Measurements from ENCODE around the gene RPS6KC1.
"Not testable (repeated sequence)": the region's sequence is repeated elsewhere in the genome, so short reads cannot be mapped to it uniquely, and the experiment has no call there.

Gene RPS6KC1

DNA sequence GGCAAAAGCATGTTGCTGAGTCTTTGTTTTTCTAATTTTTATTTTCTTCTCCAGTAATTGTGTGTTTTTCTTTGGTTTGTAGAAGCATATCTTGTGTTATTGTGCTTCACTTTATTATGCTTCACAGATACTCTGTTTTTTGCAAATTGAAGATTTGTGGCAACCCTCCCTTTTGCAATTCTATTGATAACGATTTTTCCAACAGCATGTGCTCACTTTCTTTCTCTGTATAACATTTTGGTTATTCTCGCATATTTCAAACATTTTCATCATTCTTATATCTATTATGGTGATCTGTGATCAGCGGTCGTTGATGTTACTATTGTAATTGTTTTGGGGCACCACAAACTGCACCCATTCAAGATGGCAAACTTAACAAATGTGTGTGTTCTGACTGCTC, 31.6 kb upstream of the RPS6KC1 start:
- DNase-seq (ENCODE audit: extremely low read depth, low read depth): no peak
- TF ChIP-seq, protein P1, sequence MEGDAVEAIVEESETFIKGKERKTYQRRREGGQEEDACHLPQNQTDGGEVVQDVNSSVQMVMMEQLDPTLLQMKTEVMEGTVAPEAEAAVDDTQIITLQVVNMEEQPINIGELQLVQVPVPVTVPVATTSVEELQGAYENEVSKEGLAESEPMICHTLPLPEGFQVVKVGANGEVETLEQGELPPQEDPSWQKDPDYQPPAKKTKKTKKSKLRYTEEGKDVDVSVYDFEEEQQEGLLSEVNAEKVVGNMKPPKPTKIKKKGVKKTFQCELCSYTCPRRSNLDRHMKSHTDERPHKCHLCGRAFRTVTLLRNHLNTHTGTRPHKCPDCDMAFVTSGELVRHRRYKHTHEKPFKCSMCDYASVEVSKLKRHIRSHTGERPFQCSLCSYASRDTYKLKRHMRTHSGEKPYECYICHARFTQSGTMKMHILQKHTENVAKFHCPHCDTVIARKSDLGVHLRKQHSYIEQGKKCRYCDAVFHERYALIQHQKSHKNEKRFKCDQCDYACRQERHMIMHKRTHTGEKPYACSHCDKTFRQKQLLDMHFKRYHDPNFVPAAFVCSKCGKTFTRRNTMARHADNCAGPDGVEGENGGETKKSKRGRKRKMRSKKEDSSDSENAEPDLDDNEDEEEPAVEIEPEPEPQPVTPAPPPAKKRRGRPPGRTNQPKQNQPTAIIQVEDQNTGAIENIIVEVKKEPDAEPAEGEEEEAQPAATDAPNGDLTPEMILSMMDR (IDR thresholded peaks at IDR 0.05; ENCODE audit: low read depth, low read length): no peak

DNA sequence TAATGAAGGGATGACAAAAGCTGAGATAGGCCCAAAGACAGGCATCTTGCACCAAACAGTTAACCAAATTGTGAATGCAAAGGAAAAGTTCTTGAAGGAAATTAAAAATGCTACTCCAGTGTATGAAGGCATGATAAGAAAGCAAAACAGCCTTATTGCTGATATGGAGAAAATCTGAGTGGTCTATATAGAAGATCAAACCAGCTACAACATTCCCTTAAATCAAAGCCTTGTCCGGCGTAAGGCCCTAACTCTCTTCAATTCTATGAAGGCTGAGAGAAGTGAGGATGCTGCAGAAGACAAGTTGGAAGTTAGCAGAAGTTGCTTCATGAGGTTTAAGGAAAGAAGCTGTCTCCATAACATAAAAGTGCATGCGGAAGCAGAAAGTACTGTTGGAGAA, 31.0 kb upstream of the RPS6KC1 start:
- no peak for DNase-seq (ENCODE audit: extremely low read depth, low read depth)
- TF ChIP-seq, protein P1 (IDR thresholded peaks at IDR 0.05; ENCODE audit: low read depth, low read length): no peak

DNA sequence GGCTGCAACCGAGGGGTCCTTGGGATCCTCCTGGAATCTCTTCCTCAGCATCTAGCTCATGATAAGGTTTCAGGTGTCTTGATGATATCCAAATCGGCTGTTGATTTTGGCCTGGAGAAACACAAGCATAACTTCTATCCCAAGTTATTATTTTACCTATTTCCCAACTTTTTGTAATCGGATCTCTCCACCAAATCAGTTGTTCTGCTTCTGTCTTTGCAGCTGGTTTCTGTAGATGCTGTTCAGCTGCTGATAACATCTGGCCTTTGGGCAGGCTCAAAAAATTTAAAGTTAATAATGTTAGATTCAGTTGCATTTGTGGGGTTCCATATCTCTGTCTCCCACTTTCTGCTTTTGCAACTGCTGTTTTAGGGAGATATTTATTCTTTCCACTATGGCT, 24.0 kb upstream of the RPS6KC1 start:
- DNase-seq (ENCODE audit: extremely low read depth, low read depth): not testable (repeated sequence)

DNA sequence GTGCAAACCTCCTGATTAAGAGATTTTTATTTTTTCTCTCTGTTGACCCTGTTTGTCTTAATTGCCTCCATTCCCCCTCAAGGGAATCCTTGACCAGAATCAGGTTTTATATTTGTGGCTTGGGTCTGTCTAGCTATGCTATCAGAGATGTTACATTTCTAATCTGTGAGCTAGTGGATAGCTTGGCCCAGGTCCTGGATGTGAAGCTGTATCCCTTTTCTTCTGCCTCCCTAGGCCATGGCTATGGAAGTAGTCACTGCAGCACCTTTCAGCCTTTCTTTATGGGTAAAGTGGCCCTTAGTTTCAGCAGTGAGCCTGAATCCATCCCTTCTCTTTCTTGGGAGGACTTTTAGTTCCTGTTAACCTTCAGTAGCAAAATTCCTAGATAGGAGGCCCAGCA, 18.4 kb upstream of the RPS6KC1 start:
- TF ChIP-seq, protein P1 (IDR thresholded peaks at IDR 0.05; ENCODE audit: low read depth, low read length): no peak
- no peak for DNase-seq (ENCODE audit: extremely low read depth, low read depth)

DNA sequence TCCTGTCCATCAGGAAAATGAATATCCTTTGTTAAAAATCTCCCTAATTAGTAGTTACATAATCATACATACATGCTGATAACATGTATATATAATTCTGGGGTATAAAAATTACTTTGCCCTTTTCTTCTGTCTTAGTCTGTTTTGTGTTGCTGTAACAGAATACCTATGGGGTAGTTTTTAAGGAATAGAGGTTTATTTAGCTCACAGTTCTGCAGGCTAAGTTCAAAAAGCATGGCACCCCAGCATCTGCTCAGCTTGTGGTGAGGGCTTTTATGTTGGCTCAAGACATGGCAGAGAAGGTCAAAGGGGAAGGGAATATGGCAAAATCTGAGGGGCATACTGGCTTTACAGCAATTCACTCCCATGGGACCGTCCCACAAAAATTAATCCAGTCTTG, 16.3 kb upstream of the RPS6KC1 start:
- no peak for DNase-seq (ENCODE audit: extremely low read depth, low read depth)
- TF ChIP-seq, protein P1 (IDR thresholded peaks at IDR 0.05; ENCODE audit: low read depth, low read length): no peak

DNA sequence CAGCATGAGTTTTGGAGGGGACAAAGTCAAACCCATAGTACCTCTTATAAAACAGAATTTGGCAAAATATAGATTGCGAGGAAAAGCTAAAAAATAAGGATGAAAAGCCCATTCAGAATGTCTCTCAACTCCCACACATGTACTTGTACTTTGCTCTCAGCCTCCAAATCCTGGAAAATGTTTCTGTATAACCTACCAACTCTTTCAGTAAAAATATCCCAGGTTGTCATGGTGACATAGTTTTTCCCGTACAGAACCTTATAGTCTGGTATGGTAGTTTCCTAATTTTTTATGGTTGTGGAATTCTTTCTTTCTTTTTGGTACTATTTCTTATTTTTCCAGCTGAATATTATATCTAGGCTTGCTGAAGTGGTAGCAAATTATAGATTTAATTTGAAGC, 15.5 kb upstream of the RPS6KC1 start:
- no peak for DNase-seq (ENCODE audit: extremely low read depth, low read depth)
- TF ChIP-seq, protein P1 (IDR thresholded peaks at IDR 0.05; ENCODE audit: low read depth, low read length): no peak

DNA sequence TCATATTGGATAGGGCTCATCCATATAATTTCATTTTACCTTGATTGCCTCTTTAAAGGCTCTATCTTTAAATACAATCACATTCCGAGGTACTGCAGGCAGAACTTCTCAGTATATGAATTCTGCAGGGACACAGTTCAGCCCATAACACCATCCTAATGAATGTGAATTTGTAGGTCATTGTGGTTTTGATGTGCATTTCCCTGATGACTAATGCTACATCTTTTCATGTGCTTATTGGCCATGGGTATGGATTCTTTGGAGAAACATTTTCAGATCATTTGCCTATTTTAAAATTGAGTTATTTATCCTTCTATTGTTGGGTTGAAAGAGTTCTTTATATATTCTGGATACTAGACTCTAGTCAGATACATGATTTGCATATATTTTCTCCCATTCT, 9.6 kb upstream of the RPS6KC1 start:
- DNase-seq (ENCODE audit: extremely low read depth, low read depth): no peak

DNA sequence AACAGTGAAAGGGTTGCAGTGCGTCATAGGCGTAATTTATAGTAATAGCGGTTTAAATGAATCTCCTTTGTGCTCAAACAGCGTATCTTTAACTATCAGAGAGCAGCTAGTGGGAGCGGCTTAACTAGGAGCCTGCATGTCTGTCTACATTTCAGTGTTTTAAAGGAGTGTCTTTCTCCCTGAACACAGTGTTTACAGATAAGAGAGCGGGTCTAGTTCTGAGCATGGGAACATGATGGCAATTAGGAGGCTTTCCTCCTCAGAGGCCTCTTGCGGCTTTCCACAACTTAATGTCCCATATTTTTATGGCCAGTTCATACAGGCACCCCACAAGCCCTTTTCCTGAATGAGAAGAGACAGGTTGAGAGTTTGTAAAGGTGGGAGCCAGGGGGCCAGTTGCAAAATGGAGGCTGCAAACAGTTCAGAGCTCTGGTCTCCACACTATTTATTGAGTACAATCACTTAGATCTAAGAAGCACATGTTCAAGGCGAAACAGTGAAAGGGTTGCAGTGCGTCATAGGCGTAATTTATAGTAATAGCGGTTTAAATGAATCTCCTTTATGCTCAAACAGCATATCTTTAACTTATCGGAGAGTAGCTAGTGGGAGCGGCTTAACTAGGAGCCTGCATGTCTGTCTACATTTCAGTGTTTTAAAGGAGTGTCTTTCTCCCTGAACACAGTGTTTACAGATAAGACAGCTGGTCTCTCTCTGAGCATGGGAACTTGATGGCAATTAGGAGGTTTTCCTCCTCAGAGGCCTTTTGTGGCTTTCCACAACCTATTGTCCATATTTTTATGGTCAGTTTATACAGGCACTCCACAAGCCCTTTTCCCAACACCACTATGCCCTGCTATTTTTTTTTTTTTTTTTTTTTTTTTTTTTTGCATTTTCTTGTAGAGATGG, 5.5 kb upstream of the RPS6KC1 start:
- DNase-seq (ENCODE audit: extremely low read depth, low read depth): not testable (repeated sequence)

More for the DNA sequence above, 9.6 kb upstream of the RPS6KC1 start:
- TF ChIP-seq, protein P1 (IDR thresholded peaks at IDR 0.05; ENCODE audit: low read depth, low read length): no peak
